Immature natural killer cell (primary cell): ENCODE results near the gene XDH. TPM values are rescaled to one million over a fixed set of nuclear protein-coding genes. Genes with fewer than 3 reads are reported as not detected.

Source experiments
- DNase-seq, 3 donors: peaks; one replicate each; pipeline ENCODE4 v3.0.0; 2022; ENCODE audit warnings: mixed read lengths in 1 of 3
- H3K27ac Mint-ChIP-seq, 6 donors: one replicate each; pipeline ENCODE4 v1.8.0; 2020; ENCODE audit warnings: mixed read lengths in 6 of 6, mild to moderate bottlenecking in 5 of 6, inconsistent platforms in 4 of 6, moderate library complexity in 3 of 6
- H3K27me3 Mint-ChIP-seq, 3 donors: one replicate each; pipeline ENCODE4 v1.8.0; 2020 to 2021; ENCODE audit warnings: low read depth in 3 of 3, mild to moderate bottlenecking in 3 of 3, mixed read lengths in 3 of 3, moderate library complexity in 3 of 3, inconsistent platforms in 1 of 3
- H3K36me3 Mint-ChIP-seq, 3 donors: one replicate each; pipeline ENCODE4 v1.8.0; 2020; ENCODE audit warnings: mixed read lengths in 3 of 3, inconsistent platforms in 2 of 3, mild to moderate bottlenecking in 2 of 3
- H3K4me1 Mint-ChIP-seq, 2 donors: one replicate each; pipeline ENCODE4 v1.8.0; 2020; ENCODE audit warnings: inconsistent platforms in 2 of 2, mild to moderate bottlenecking in 2 of 2, mixed read lengths in 2 of 2, moderate library complexity in 1 of 2
- H3K4me3 Mint-ChIP-seq, 5 donors: one replicate each; pipeline ENCODE4 v1.8.0; 2020; ENCODE audit warnings: mild to moderate bottlenecking in 5 of 5, mixed read lengths in 5 of 5, inconsistent platforms in 3 of 5, moderate library complexity in 3 of 5
- H3K9me3 Mint-ChIP-seq, 6 donors: one replicate each; pipeline ENCODE4 v1.8.0; 2020; ENCODE audit warnings: mild to moderate bottlenecking in 6 of 6, mixed read lengths in 6 of 6, inconsistent platforms in 4 of 6, moderate library complexity in 3 of 6
- polyA plus RNA-seq, 3 donors: library from polyadenylated mRNA; unstranded; fragments of 300-500 nt; fragmentation: Illumina TruSeq; gene quantifications; one replicate each; pipeline ENCODE4 v1.2.3, GENCODE V29; 2021

Gene XDH
- polyA plus RNA-seq, 3 donors from 2014 or later: not detected

DNA sequence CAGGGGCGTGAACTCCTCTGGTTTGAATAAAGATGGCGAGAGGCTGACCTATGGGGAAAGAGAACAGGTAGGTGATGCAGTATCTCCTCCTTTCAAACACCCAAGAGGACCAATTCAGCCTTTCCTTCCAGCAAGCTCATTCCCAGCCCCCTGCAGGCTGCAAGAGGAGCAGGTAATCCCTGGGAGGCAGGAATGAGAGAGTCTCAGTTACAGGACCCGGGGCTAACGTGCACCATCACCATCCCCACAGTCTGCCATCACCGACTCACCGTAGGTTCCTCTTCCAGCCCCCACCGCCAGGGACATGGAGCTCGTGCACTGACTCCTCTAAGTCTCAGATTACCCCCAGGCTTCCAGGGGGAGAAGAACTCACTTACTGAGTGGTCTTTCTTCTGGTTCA lies 26.7 kb downstream of the XDH start:
- Mint-ChIP-seq H3K27me3 (peaks cover 0 to 4% (median 0%) of the 10 kb centered on the region in 3 donors), H3K36me3 (no peaks in the 10 kb centered on the region), H3K4me3 (no peak overlapping the region), H3K9me3 (no peaks in the 10 kb centered on the region), H3K4me1 (no peaks in the 10 kb centered on the region), H3K27ac (no peak overlapping the region)
- no peak for DNase-seq

DNA sequence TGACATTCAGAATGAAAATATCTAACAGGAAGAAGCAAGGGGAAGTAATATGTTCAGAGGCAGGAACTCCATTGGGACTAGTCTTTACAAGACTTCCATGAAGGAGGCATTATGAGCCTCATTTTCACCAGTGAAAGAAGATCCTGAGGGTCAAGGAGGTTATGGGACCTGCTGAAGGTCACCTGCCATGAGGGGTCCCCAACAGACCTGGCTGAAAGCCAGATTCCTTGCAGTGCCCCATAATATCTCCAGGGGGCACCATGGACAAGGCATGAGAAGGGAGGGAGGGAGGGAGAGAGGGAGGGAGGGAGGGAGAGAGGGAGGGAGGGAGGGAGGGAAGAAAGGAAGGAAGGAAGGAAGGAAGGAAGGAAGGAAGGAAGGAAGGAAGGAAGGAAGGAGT lies 27.9 kb downstream of the XDH start:
- Mint-ChIP-seq H3K9me3 (no peaks in the 10 kb centered on the region), H3K4me1 (no peaks in the 10 kb centered on the region), H3K27ac (no peak overlapping the region), H3K36me3 (no peaks in the 10 kb centered on the region), H3K4me3 (no peak overlapping the region), H3K27me3 (peaks cover 0 to 4% (median 2%) of the 10 kb centered on the region in 3 donors)
- DNase-seq: no peak

DNA sequence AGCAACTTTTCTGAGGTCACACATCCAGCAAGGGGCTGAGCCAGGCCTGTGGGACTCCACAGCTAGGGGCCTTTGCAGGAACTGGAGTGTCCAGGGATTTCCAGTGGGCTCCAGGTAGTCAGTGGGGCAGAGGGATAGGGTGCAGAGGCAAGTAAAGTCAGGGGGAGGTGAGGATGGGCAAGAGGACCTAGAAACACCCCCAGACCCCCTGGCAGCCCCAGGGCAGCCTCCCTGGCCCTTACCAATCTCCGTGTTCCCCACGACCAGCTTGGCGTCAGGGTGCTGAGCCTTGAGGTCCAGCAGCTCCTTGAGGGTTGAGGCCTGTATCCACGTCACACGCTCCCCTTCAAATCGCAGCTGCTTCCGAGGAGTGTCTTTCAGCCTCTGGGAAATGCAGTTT lies 28.4 kb downstream of the XDH start:
- H3K27ac Mint-ChIP-seq: no peak overlapping the region

GRCh38 chr2:31384771-31385276 lies 29.7 kb downstream of the XDH start:
- H3K27ac Mint-ChIP-seq: no peak overlapping the region
- no peak overlapping the region for H3K4me3 Mint-ChIP-seq
- no peak for DNase-seq
- no peaks in the 10 kb centered on the region for H3K4me1 Mint-ChIP-seq
- peaks cover 0 to 3% (median 2%) of the 10 kb centered on the region in 3 donors for H3K27me3 Mint-ChIP-seq
- H3K36me3 Mint-ChIP-seq: no peaks in the 10 kb centered on the region
- H3K9me3 Mint-ChIP-seq: no peaks in the 10 kb centered on the region

More for the DNA sequence above, 28.4 kb downstream of the XDH start:
- Mint-ChIP-seq H3K4me1 (no peaks in the 10 kb centered on the region), H3K36me3 (no peaks in the 10 kb centered on the region), H3K9me3 (no peaks in the 10 kb centered on the region), H3K27me3 (peaks cover 0 to 4% (median 2%) of the 10 kb centered on the region in 3 donors), H3K4me3 (no peak overlapping the region)
- DNase-seq: no peak

DNA sequence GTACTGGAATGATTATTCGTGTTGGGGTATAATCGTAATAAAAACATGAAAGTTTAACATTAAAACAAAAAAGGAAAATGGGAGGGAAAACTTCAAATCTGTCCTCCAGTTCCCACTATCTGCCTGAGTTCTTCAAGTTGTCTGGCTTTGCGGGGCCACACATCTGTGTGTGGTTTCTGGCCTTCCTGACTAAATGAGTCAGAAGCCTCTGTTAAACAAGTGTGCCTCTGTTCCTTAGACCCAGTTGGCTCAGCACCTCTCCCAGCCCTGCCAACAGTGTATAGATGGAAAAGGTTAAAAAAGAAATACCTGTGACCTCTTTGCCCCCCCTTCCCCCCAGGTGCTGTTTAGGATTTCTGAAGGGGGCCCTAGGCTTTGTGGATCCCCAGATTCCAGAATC lies 30.2 kb downstream of the XDH start:
- DNase-seq: no peak
- Mint-ChIP-seq H3K36me3 (no peaks in the 10 kb centered on the region), H3K27me3 (peaks cover 0 to 3% (median 2%) of the 10 kb centered on the region in 3 donors), H3K4me1 (no peaks in the 10 kb centered on the region), H3K27ac (no peak overlapping the region), H3K4me3 (no peak overlapping the region), H3K9me3 (no peaks in the 10 kb centered on the region)

GRCh38 chr2:31383471-31384153 lies 30.9 kb downstream of the XDH start:
- Mint-ChIP-seq H3K4me3 (no peak overlapping the region), H3K36me3 (no peaks in the 10 kb centered on the region), H3K4me1 (no peaks in the 10 kb centered on the region), H3K27ac (no peak overlapping the region), H3K27me3 (peaks cover 0 to 5% (median 2%) of the 10 kb centered on the region in 3 donors), H3K9me3 (no peaks in the 10 kb centered on the region)
- DNase-seq: no peak

- H3K4me3 Mint-ChIP-seq: no peak overlapping the region
- no peaks in the 10 kb centered on the region for H3K9me3 Mint-ChIP-seq
- H3K4me1 Mint-ChIP-seq: no peaks in the 10 kb centered on the region
- no peak for DNase-seq
- H3K27ac Mint-ChIP-seq: no peak overlapping the region
- no peaks in the 10 kb centered on the region for H3K36me3 Mint-ChIP-seq
- H3K27me3 Mint-ChIP-seq: peaks cover 0 to 5% (median 2%) of the 10 kb centered on the region in 3 donors
Observed at GRCh38 chr2:31382452-31383120, 32.0 kb downstream of the XDH start.

GRCh38 chr2:31381601-31382000 lies 32.9 kb downstream of the XDH start:
- H3K4me1 Mint-ChIP-seq: no peaks in the 10 kb centered on the region
- H3K4me3 Mint-ChIP-seq: no peak overlapping the region
- no peak overlapping the region for H3K27ac Mint-ChIP-seq
- H3K36me3 Mint-ChIP-seq: no peaks in the 10 kb centered on the region
- H3K27me3 Mint-ChIP-seq: peaks cover 0 to 2% (median 2%) of the 10 kb centered on the region in 3 donors
- no peaks in the 10 kb centered on the region for H3K9me3 Mint-ChIP-seq
- no peak for DNase-seq

DNA sequence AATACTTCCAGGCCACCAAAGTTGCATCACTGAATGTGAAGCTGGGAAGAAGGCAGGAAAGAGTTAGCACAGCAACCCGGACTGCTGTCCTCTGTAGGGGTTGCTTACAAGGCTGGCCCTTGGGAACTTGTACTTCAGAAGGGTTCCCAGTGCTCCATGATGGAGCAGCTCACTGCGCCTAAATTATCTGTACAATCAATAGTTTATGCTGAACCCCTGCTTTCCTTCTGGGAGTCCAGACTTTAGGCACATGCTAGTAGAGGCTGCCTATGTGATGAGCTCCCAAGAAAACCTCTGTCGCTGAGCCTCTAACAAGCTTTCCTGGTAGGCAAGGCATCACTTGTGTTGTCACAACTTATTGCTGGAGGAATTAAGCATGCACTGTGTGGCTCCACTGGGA lies 34.3 kb downstream of the XDH start:
- H3K27ac Mint-ChIP-seq: no peak overlapping the region
- peaks cover 0 to 5% (median 0%) of the 10 kb centered on the region in 6 donors for H3K9me3 Mint-ChIP-seq
- H3K27me3 Mint-ChIP-seq: peaks cover 0 to 2% (median 2%) of the 10 kb centered on the region in 3 donors
- H3K4me1 Mint-ChIP-seq: no peaks in the 10 kb centered on the region
- H3K4me3 Mint-ChIP-seq: no peak overlapping the region
- H3K36me3 Mint-ChIP-seq: no peaks in the 10 kb centered on the region
- no peak for DNase-seq

- Mint-ChIP-seq H3K27ac (no peak overlapping the region), H3K9me3 (peaks cover 0 to 5% (median 0%) of the 10 kb centered on the region in 6 donors), H3K4me3 (no peak overlapping the region), H3K36me3 (no peaks in the 10 kb centered on the region), H3K27me3 (peaks cover 0 to 2% (median 2%) of the 10 kb centered on the region in 3 donors), H3K4me1 (no peaks in the 10 kb centered on the region)
- no peak for DNase-seq
Observed at GRCh38 chr2:31379747-31380146, 34.8 kb downstream of the XDH start.

- H3K27ac Mint-ChIP-seq: no peak overlapping the region
- no peaks in the 10 kb centered on the region for H3K4me1 Mint-ChIP-seq
- DNase-seq: no peak
- H3K36me3 Mint-ChIP-seq: no peaks in the 10 kb centered on the region
- peaks cover 0 to 5% (median 0%) of the 10 kb centered on the region in 6 donors for H3K9me3 Mint-ChIP-seq
- H3K4me3 Mint-ChIP-seq: no peak overlapping the region
- H3K27me3 Mint-ChIP-seq: peaks cover 0 to 6% (median 2%) of the 10 kb centered on the region in 3 donors
Observed at GRCh38 chr2:31378791-31379501, 35.6 kb downstream of the XDH start.

DNA sequence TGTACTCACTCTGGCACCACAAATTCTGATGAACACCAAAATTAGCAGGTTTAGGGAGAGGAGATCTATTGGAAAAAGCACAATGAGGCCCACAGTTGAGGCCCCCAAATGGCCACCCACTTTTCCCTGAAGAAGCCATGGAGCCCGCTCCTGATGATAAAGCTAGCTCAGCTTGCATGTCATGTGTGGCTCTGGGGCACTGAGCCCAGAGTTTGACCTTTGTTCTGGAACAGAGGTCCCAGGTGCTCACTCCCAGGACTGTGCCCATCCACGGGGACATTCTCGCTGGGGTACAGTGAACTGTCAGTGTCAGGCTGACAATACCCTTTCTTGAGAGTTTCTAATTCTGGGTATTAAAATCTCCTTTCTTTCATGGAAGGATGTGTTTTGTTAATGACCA lies 36.2 kb downstream of the XDH start:
- H3K4me3 Mint-ChIP-seq: no peak overlapping the region
- no peaks in the 10 kb centered on the region for H3K4me1 Mint-ChIP-seq
- H3K27ac Mint-ChIP-seq: no peak overlapping the region
- H3K36me3 Mint-ChIP-seq: no peaks in the 10 kb centered on the region
- peaks cover 0 to 8% (median 2%) of the 10 kb centered on the region in 3 donors for H3K27me3 Mint-ChIP-seq
- DNase-seq: no peak
- peaks cover 0 to 5% (median 0%) of the 10 kb centered on the region in 6 donors for H3K9me3 Mint-ChIP-seq

DNA sequence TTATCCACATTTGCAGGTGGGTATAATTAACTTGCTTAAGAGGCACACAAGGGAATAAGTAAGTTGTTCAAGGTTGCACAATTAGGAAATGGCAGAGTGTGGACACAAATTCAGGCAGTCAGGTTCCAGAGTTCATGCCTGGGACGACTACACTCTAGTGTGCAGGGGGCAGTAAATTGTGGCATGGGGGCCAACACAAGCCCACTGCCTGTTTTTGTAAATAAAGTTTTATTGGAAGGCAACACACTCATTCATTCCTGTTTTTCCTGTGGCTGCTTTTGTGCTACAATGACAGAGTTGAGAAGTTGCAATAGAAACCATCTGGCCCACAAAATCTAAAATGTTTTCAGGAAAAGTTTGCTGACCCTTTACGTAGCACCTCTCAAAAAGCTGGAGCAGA lies 41.4 kb downstream of the XDH start:
- no peak for DNase-seq
- Mint-ChIP-seq H3K4me1 (no peaks in the 10 kb centered on the region), H3K9me3 (peaks cover 0 to 5% (median 0%) of the 10 kb centered on the region in 6 donors), H3K27me3 (peaks cover 0 to 7% (median 0%) of the 10 kb centered on the region in 3 donors), H3K36me3 (no peaks in the 10 kb centered on the region), H3K27ac (no peak overlapping the region), H3K4me3 (no peak overlapping the region)

DNA sequence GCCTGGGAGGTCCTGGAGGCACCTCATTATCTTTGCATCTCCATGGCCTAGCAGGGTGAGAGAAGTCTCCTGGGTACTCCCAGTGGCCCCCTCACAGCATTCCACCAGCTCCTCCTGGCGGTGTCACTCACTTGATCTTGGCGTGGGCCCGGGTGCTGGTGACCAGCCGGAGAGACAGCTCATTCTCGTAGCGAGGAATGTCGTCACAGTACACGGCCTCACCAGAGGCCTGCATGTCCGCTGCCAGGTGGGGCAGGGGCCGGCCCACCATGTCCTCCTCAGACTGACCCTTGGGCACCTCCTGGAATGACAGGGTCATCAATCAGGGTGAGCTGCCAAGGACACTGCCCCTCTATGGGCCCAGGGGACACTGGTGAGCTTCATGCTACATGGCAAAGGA lies 42.4 kb downstream of the XDH start:
- H3K9me3 Mint-ChIP-seq: peaks cover 0 to 5% (median 0%) of the 10 kb centered on the region in 6 donors
- H3K27me3 Mint-ChIP-seq: peaks cover 0 to 7% (median 0%) of the 10 kb centered on the region in 3 donors
- no peak for DNase-seq
- H3K36me3 Mint-ChIP-seq: no peaks in the 10 kb centered on the region
- no peak overlapping the region for H3K27ac Mint-ChIP-seq
- H3K4me1 Mint-ChIP-seq: no peaks in the 10 kb centered on the region
- no peak overlapping the region for H3K4me3 Mint-ChIP-seq
